Fibroblast of mammary gland (primary cell): ENCODE measurements around the gene LRP1B.
A peak's percentile ranks its signal among the peaks of the same experiment; 100 is the strongest.
"Not testable (repeated sequence)": the region's sequence is repeated elsewhere in the genome, so short reads cannot be mapped to it uniquely, and the experiment has no call there.

Experiments
- DNase-seq: peaks from one replicate; pipeline ENCODE4 v3.0.0-alpha.2; 2010; ENCODE audit warnings: low read depth
- H3K4me3 ChIP-seq: 2 replicates; pipeline ENCODE4 v1.5.1; 2011; ENCODE audit warnings: low read depth, mild to moderate bottlenecking, low read length, moderate library complexity; ENCODE audit not compliant: control insufficient read depth
- CTCF ChIP-seq: conservative IDR thresholded peaks from 2 replicates; pipeline ENCODE4 v1.5.1; 2011; ENCODE audit warnings: low read depth, low read length, inconsistent platforms; ENCODE audit not compliant: control insufficient read depth, insufficient read depth

The LRP1B gene

GRCh38 chr2:140451324-140451723, 1679.5 kb downstream of the LRP1B start:
- no peak for TF ChIP-seq CTCF

GRCh38 chr2:140442319-140442718, 1688.5 kb downstream of the LRP1B start:
- DNase-seq: peak; percentile 2
- TF ChIP-seq CTCF: no peak
- no peak overlapping the region for H3K4me3 ChIP-seq

More at GRCh38 chr2:140451324-140451723, 1679.5 kb downstream of the LRP1B start:
- DNase-seq: no peak
- no peak overlapping the region for H3K4me3 ChIP-seq

GRCh38 chr2:140440815-140441214, 1690.0 kb downstream of the LRP1B start:
- no peak for DNase-seq
- no peak overlapping the region for H3K4me3 ChIP-seq
- no peak for TF ChIP-seq CTCF

- no peak for DNase-seq
- TF ChIP-seq CTCF: no peak
- H3K4me3 ChIP-seq: no peak overlapping the region
Measured at GRCh38 chr2:140436936-140437335, 1693.9 kb downstream of the LRP1B start.

GRCh38 chr2:140427033-140427432, 1703.8 kb downstream of the LRP1B start:
- not testable (repeated sequence) for DNase-seq, H3K4me3 ChIP-seq

- no peak overlapping the region for H3K4me3 ChIP-seq
- no peak for TF ChIP-seq CTCF
- DNase-seq: no peak
Measured at GRCh38 chr2:140424471-140424870, 1706.3 kb downstream of the LRP1B start.

GRCh38 chr2:140422759-140423158, 1708.1 kb downstream of the LRP1B start:
- DNase-seq: no peak
- TF ChIP-seq CTCF: no peak
- H3K4me3 ChIP-seq: no peak overlapping the region

GRCh38 chr2:140417504-140417903, 1713.3 kb downstream of the LRP1B start:
- DNase-seq: no peak

More at GRCh38 chr2:140417504-140417903, 1713.3 kb downstream of the LRP1B start:
- no peak for TF ChIP-seq CTCF
- H3K4me3 ChIP-seq: no peak overlapping the region
